GM21367 (cell line): ENCODE measurements around the gene STK17A.

ENCODE experiments used
- ATAC-seq: cut with Tn5 transposase; IDR thresholded peaks from one replicate; pipeline ENCODE4 v1.9.1; 2021; ENCODE audit not compliant: unreplicated experiment

STK17A gene

DNA sequence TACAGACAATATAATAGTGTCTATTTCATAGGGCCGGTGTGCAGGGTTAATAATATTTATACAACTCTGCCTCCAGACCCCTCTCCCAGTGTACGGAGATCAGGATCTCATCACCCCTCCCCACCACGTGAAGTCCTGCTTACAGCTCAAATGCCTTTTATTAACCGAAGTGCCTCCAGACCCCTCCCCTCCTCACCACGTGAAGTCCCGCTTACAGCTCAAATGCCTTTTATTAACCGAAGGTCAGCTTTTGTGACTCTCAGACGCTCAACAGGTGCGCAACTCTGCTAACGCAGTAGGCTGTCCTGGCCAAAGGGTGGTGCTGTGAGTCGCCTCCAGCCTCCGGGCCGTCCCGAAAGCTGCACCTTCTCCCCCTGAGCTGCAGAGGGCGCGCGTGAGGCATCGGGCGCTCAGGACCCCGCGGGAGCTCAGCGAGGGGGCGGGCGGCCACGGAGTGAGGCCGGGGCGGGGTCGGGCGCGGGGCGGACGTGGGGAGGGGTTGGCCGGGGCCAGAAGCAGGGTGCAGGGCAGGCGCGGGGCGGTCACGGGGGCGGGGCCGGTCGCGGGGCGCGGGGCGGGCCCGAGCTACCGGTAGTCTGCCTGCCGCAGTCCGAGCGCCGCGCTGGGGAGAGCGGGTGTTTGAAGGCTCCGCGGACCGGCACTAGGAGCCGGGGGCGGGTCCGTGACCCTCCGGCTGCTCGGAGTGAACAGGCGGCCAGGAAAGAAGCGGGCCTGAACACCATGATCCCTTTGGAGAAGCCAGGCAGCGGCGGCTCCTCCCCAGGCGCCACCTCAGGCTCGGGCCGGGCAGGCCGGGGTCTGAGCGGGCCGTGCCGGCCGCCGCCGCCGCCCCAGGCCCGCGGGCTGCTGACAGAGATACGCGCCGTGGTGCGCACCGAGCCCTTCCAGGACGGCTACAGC, at the start of gene STK17A:
Gene STK17A (plus strand): TSS at position 606 of the 921 bp plus-strand sequence. CDS start 136 bp downstream, at position 742.
- peak; percentile 61 for ATAC-seq

DNA sequence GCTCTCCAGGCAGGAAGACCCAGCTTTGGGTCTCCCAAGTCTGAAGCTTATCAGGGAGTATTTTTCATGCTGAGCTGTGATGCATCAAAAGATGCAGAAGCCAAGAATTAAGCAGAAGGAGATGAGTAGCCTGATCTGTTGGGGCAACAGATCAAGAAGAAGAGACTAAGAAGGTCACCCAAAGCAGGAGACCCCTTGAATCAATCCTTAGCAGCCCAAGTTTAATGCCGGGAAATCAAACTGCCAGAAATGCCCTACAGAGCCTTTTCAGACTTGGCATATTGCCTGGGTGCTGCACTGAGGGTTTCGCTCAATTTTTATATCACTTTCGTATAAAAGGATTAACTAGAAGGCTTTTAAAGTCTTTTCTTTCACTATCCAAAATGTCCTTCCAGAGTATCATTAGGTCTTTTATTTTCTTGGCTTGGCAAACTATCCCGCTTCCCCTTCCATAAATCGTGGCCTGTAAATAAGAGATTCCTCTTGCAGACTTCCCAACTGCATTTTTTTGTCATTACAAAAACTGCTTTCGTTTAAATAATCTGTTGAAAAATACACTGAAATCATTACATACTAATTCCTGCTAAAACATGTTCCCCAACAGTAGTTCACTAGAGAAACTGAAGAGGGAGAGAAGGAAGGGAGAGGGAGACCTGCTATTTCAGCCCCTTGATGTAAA, 49.0 kb upstream of the STK17A start:
- no peak for ATAC-seq

DNA sequence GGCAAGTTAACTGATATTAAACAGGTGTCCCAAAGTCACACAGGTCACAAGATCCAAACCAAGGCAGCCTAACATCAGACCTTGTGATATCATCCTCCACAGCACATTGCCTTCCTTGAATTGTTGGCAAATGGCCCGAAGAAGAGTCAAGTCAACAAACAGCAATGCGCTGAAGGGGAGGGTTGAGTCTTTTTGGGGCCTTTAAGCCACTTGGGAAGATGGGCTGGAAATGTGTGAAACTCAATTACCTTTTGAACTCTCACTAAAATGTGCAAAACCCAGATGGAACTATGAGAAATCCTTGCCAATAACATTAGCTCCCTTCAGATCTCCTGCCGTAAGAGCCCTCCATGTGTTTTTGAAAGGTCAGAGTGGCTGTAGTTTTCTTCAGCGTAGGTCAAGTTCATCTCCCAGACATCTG, 47.9 kb upstream of the STK17A start:
- ATAC-seq: no peak

DNA sequence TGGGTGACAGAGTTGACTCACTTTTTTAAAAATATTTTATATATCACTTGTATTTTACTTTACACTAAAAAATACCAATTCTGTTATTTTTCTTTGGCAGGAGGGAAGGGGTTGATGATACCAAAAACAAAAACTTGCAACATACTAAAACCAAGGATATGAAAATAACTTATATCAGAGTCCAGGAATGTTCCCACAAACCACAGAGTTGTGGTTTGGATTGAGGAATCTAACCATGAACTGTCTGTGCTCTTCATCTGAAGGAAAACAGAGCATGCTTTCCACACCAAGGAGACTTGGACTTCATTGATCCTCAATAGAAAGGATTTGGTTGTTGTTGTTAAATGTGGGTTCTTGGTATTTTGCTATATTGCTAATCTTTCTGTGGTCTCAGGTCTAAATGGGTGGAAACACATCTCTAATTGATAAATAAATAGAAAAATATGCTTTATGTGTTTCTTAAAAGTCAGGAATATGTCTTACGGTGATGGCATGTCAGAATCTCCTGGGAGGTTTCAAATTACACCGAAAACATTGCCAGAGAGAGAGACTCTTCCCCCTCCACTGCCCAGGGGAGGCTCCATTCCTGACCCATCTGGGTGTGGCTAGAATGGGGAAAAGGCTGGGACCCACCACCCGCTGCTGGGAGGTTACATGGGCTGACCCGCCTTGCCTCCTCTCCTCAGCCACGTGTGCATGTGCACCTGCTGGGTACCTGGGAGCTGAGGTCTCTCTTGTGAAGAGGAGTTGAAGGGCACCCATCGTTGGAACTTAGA, 46.9 kb upstream of the STK17A start:
- ATAC-seq: no peak

DNA sequence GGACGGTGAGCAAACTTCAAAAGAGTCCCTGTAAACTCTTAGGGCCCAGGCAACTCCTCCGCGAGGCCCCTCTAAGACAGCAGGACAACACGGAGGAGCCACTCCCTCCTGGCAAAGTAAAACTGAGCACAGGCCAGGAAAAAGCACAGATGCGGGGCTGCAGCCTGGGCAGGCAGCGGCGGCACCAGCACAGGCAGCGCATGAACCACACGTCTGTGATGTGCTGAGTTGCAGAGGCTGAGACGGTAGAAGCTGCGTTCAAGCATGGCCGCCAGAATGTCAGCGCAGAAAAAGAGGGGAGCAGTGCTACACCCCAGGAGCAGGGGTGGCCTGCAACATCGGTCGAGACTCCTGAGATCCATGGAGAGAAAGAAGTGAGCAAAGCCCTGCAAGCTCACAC, 46.1 kb upstream of the STK17A start:
- ATAC-seq: no peak

DNA sequence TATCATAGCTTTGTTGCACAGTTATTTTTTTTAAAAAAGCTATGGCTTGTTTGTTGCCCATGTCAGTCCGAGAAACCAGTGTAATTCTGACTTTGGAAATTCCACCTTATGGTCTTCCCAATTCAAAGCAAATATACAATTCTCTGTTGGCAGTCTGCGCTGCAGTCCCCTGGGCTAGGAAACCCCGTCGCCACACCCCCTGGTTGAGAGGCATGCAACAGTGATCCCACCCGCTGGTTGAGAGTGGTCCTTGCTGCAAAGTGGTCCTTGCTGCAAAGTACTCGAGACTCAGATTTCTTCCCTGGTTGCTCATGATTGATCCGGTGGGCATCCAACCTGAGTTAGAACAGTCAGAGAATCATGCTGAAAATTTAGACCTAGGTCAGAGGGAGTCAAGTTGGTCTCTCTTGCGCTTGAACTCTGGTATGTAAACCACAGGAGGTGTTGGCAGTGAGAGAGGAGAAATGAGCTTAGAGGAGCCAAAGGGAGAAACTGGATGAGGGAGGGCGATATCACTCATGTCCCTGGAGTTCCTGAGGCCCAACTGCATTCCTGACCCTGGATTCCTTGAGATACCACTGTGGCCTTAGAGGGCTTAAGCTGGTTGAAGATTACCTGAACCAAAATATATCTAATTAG, 45.0 kb upstream of the STK17A start:
- no peak for ATAC-seq

DNA sequence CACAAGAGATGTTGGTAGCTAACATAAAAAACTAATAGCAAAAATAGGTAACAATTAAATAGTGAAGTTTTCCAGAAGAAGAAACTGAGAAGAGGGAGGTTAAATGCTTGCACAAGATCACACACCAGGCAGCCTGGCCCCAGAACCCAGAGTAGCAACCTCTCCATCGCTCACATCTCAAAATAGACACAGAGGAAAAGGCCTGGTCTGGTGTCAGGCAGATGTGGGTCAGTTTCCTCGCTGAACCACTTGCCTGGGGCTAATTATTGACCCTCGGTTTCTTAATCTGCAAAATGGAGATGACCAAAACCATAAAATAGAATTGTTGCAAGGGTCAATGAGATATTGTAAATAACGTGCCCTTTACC, 44.5 kb upstream of the STK17A start:
- ATAC-seq: no peak

DNA sequence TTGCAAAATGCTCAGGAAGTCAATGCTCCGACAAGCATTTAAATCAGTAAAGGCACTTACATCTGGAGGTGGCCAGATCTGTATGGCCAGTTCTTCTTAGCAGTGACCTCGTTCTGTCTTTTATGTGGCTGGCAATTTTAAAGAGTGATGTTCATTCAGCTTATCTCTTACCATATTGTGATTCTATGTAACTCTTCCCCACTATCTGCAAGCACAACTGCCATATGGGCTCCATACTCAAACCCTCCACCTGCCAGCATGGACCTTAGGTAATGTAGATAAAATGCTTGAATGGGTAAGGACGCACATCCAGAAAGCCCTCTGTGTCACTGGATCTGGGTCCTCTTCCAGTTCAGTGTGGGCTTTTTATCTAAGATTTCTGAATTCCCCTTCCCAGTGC, 42.4 kb upstream of the STK17A start:
- no peak for ATAC-seq

DNA sequence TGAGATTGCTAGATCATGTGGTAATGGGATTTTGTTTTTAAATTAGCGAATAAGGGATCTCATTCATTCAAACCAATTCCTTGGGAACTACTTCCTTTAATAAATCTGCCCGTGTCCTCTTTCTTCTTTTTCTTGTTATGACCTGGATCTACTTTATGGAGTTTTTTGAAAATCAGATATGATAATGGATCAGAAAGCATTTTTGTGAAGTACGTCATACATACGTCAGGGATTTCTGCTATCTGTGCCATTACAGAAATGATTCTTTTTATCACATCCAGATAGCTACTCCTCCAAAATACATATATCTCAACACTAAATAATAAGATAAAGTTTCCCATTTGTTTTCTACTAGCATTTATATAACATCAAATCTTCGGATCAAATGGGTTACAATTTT, 40.2 kb upstream of the STK17A start:
- no peak for ATAC-seq

DNA sequence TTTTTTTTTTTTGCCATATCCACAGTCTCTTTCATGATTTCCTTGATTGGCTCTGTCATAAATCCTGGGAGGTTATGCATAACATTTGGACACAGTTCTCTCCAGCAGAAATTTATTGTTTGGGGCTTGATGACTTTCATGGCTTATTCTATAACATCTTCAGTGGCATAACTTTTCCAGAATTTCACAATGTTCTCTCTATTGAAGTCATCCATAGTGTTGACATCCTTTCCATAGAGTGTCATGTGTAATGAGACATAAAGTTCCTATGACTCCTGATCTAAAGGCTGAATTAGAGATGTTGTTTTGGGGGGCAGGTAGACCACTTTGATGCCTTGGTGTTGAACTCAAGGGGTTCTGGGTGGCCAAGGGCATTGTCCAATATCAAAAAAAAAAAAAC, 36.7 kb upstream of the STK17A start:
- ATAC-seq: no peak

DNA sequence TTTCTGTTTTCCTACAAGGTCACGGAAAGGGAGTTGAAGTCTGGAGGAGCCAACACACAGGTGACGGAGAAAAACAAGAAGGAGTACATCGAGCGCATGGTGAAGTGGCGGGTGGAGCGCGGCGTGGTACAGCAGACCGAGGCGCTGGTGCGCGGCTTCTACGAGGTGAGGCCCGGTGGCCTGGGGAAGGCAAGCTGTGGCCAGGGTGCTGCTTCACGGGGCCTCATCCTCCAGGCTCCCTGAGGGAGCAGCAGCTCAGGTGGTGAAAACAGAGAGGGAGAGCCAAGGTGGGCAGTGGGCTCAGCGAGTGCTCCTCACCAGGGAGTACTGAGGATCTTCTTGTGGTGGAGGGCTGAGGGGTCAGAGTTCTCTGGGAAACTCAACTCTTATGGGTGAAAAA, 32.5 kb upstream of the STK17A start:
- no peak for ATAC-seq

DNA sequence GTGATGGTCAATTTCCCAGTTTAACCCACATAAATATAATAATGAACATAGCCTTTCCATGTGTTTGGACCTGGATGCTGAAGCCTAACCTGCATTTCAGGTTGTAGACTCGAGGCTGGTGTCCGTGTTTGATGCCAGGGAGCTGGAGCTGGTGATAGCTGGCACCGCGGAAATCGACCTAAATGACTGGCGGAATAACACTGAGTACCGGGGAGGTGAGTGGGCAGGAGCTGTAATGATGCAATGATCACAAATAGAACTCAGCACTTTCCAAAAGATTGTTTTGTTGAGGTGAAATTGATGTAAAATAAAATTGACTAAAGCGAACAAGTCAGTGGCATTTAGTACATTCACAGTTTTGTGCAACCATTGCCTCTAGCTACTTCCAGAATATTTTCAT, 30.8 kb upstream of the STK17A start:
- no peak for ATAC-seq

DNA sequence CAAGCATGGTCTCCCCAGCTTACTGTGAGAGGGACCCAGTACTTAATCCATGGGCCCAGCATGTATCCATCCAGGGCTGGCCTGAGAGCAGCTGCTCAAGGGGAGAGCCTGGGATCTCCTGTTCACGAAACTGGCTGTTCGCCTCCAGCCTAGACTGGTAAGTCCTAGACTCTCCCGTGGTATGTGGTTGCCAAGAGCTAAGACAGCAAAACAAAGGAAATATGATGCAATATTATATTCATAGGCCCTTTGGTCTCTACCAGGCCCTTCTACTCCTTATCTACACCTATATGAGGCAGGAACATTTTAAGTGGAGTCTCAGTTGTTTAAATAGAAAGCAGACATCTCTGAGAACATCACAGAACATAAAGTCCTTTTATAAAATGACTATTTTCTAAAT, 28.9 kb upstream of the STK17A start:
- no peak for ATAC-seq

DNA sequence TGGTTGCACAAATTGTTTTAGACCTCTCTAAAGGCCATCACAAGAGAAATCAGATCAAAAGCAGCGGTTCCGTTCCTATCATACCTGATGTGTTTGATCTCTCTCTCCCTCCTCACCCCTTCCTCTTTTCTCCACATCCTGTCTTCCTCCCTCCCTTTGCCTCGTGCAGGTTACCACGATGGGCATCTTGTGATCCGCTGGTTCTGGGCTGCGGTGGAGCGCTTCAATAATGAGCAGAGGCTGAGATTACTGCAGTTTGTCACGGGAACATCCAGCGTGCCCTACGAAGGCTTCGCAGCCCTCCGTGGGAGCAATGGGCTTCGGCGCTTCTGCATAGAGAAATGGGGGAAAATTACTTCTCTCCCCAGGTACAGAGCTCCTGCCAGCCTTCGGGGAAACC, 28.5 kb upstream of the STK17A start:
- no peak for ATAC-seq

DNA sequence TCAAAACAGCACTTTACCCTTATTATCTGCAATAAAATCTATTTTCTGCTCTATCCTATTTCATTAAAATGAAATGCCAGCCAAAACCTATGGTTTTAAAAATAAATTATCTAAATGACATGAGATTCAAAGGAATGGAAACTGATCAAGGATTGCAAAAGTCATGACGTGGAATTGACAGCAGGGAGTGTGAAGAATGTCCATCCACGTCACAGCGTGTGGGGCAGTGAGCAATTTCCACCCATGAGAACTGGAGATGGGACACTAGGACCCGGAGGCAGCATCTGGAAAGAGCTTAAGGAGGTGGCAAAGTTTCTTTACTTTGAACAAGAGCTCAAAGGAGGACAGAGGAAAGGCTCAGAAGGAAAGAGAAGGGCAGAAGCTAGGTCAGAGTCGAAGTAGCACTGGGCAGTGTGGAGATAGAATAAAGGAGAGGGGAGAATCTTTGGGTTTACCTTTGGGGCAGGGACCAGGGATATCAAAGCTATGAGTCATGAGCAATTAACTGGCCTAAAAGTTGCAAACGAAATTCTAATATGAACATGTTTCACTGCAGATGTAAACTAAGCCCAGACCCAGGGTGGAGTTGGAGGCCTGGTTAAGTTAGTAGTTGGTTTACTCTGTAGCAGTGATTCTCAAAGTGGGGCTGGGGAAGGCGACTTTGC, 24.9 kb upstream of the STK17A start:
- ATAC-seq: no peak

DNA sequence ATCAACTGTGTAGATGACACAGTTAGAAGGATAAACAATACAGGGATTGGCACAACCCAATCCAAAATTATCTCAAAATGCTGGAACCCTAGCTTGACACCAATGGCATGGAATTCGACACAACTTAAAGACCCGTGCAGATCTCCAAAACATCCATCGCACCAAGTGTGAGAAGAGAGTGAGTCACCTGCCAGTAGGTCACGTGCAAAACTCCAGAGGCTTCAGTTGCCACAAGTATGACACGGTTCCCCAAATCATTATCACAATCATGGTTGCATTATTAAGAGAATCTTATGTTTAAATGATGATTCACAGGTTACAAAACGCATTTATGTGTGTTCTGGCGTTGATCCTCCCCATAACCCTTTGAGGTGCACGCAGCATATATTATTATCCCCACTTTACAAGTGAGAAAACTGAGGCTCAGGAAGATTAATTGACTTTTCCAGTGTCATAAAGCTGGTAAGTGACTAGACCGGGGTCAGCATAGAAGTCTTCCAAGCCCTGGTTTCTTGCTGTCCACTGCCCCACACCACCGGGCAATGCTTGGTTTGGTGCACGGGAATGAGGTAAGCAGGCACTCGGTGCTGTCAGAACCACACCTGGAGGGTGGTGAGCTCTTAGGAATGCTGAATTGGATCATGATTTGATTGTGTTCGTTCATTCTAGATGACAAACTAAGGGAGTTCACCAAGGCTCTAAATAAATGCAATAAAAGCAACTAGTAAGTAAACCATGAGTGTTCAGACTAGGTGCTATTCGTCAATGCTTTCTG, 23.6 kb upstream of the STK17A start:
- no peak for ATAC-seq

DNA sequence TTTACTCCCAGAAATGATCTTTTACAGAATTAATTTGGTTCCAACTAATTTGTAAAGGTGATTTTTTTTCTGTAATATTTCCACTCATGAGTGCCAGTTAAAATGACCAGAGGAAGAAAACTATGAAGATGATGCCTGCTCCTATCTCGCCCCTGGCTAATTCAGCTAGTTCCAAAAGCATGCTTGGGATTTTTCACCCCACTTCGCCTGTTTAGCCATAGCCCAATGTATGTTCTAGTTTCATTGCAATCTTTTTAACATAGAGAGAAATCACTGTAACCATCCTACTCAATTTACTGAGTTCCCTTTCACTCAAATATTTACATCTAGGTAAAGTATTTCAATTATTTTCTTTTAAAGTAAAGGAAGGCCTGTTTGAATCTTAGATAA, 23.0 kb upstream of the STK17A start:
- no peak for ATAC-seq

DNA sequence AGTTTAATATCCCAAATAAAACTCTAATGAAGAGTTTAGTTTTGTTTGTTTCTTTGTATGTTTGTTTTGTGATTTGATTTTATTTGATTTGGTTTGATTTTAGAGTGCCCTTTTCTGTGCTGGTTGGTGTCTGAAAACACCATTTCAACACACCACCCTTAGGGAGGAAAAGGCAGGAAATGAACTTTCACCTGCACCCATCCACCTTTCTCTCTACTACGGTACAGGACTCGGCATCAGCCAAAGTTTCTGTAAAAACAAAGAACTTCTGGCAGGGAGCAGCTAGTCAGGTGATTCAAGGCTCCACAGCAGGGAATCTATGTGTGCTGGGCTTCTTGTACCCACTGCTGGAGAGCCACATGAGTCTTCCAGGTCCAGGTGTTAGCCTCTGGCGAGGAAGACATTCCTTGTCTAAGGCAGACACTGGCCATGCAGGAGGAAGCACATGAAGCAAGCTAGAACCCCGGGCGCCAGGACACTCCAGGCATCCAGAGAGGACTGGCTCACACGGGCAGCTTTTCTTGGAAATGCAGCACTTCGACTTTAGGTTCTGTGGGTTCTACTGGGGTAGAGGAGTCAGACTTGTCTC, 22.1 kb upstream of the STK17A start:
- ATAC-seq: no peak

DNA sequence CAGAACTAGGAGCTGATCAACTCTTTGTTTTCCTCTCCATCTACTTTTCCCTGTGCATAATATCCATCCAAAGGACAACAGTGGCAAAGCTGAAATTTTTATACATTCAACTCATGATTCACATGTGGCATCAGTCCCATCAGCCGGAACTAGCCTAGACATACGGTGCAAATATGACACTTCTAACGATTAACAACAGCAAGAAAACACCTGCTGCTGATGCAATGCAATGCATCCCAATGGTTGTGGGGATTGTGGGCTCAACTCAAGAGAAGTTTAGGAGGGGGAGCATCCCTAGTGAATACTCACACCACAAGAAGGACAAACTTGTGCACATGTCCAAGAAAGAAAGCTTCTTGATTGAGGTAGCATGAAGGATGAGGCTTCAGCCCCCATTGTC, 20.5 kb upstream of the STK17A start:
- no peak for ATAC-seq

DNA sequence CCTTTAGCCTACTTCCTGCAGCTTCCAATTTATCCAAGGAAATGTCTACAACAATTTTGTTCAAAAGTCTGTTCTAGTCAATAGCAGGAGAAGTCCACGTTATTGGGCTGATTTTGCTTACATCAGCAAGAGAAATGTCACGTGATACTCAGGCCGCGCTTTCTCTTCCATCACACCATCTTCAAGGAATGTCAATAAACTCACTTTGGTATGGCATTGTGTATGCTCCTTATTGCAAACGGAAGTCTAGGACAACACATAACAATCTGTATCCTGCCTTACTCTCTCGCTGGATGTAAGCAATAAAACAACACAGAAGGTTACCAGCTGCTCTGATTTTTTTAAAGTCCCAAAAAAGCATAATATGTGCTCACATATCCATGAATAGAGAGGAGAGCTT, 17.1 kb upstream of the STK17A start:
- ATAC-seq: no peak
